Endodermal cell (in vitro differentiated cells): ENCODE data around the gene MTR. TPM values are rescaled to one million over a fixed set of nuclear protein-coding genes. Genes with fewer than 3 reads are reported as not detected.

ENCODE experiments used
- DNase-seq: peaks from one replicate; pipeline ENCODE4 v3.0.0-alpha.2; 2017
- H3K27ac ChIP-seq: 2 replicates; pipeline ENCODE4 v1.5.1; 2013; ENCODE audit warnings: mild to moderate bottlenecking, low read depth, low read length, moderate library complexity
- H3K27me3 ChIP-seq: 2 replicates; pipeline ENCODE4 v1.6.1; 2013; ENCODE audit warnings: mild to moderate bottlenecking, low read length, moderate library complexity; ENCODE audit not compliant: insufficient read depth, control insufficient read depth, poor library complexity, severe bottlenecking
- H3K36me3 ChIP-seq: 2 replicates; pipeline ENCODE4 v1.7.0; 2013; ENCODE audit warnings: mild to moderate bottlenecking, low read length, moderate library complexity; ENCODE audit not compliant: control insufficient read depth, insufficient read depth
- H3K4me1 ChIP-seq: one replicate; pipeline ENCODE4 v1.7.0; 2013; ENCODE audit warnings: low read length; ENCODE audit not compliant: control insufficient read depth, insufficient read depth
- H3K4me3 ChIP-seq: 2 replicates; pipeline ENCODE4 v1.5.1; 2013; ENCODE audit warnings: mild to moderate bottlenecking, low read length, moderate library complexity
- H3K9ac ChIP-seq: 2 replicates; pipeline ENCODE4 v1.6.1; 2013; ENCODE audit warnings: mild to moderate bottlenecking, low read length, moderate library complexity; ENCODE audit not compliant: poor library complexity, severe bottlenecking; ENCODE audit errors: extremely low read depth
- H3K9me3 ChIP-seq: 2 replicates; pipeline ENCODE4 v1.6.1; 2013; ENCODE audit warnings: mild to moderate bottlenecking, low read length, moderate library complexity; ENCODE audit not compliant: control insufficient read depth
- H3K27ac Mint-ChIP-seq: 2 replicates; pipeline ENCODE4 v1.8.0; 2020; ENCODE audit warnings: mixed read lengths
- H3K27me3 Mint-ChIP-seq: 2 replicates; pipeline ENCODE4 v1.8.0; 2021; ENCODE audit warnings: mild to moderate bottlenecking, mixed read lengths; ENCODE audit not compliant: insufficient read depth
- H3K36me3 Mint-ChIP-seq: 2 replicates; pipeline ENCODE4 v1.8.0; 2020; ENCODE audit warnings: low read depth, mixed read lengths
- H3K4me1 Mint-ChIP-seq: 2 replicates; pipeline ENCODE4 v1.8.0; 2020; ENCODE audit warnings: mixed read lengths
- H3K4me3 Mint-ChIP-seq: 2 replicates; pipeline ENCODE4 v1.8.0; 2020; ENCODE audit warnings: mild to moderate bottlenecking, moderate library complexity, mixed read lengths
- H3K9me3 Mint-ChIP-seq: 2 replicates; pipeline ENCODE4 v1.8.0; 2020; ENCODE audit warnings: mild to moderate bottlenecking, mixed read lengths
- CTCF ChIP-seq: fragments of 200-600 bp; sonication (generic); conservative IDR thresholded peaks from 2 replicates; pipeline ENCODE4 v1.5.0; 2021; ENCODE audit warnings: antibody characterized with exemption, mild to moderate bottlenecking
- WGBS, 2 experiments: methylation state at CpG; one replicate each; pipeline versions ENCODE4 v1.1.5 to v1.1.7; 2013; ENCODE audit warnings: missing lambda C conversion rate in 2 of 2, mixed read lengths in 1 of 2; ENCODE audit not compliant: insufficient coverage in 1 of 2, insufficient read length in 1 of 2; 5-methylcytosine and 5-hydroxymethylcytosine counted together
- total RNA-seq, 2 donors: library from RNA; stranded (reverse); fragmentation: NEBNext Ultra II Directional in 1 of 2; extraction: Animal tissue kit (Norgen Biotek cat#: 25700) in 1 of 2; gene quantifications; 2 replicates in 1 of 2; 3 replicates in 1 of 2; pipeline ENCODE4 v1.2.1, GENCODE V29; 2021

MTR gene
- total RNA-seq, 2 donors from 2014 or later: 28.5 to 29.5 TPM

GRCh38 chr1:236802264-236802663, 7.2 kb downstream of the MTR start:
- H3K27me3 Mint-ChIP-seq: no peaks in the 10 kb centered on the region
- H3K36me3 Mint-ChIP-seq: no peaks in the 10 kb centered on the region
- TF ChIP-seq CTCF: no peak
- DNase-seq: no peak
- Histone ChIP-seq H3K27me3 (no peaks in the 10 kb centered on the region), H3K9me3 (no peaks in the 10 kb centered on the region), H3K27ac (no peak overlapping the region), H3K36me3 (no peaks in the 10 kb centered on the region), H3K4me3 (no peak overlapping the region), H3K9ac (no peak overlapping the region), H3K4me1 (no peaks in the 10 kb centered on the region)
- no peaks in the 10 kb centered on the region for H3K9me3 Mint-ChIP-seq
- H3K27ac Mint-ChIP-seq: no peak overlapping the region
- no peak overlapping the region for H3K4me3 Mint-ChIP-seq
- WGBS, 2 experiments: 90 to 95% methylated on average over 2 of the region's 3 CpGs
- H3K4me1 Mint-ChIP-seq: peaks cover 4% of the 10 kb centered on the region

GRCh38 chr1:236806634-236807033, 11.5 kb downstream of the MTR start:
- H3K27ac ChIP-seq: no peak overlapping the region
- Mint-ChIP-seq H3K4me1 (no peaks in the 10 kb centered on the region), H3K27ac (no peak overlapping the region), H3K27me3 (no peaks in the 10 kb centered on the region), H3K36me3 (peaks cover 17% of the 10 kb centered on the region), H3K4me3 (no peak overlapping the region), H3K9me3 (no peaks in the 10 kb centered on the region)
- H3K9me3 ChIP-seq: no peaks in the 10 kb centered on the region
- no peak overlapping the region for H3K4me3 ChIP-seq
- no peaks in the 10 kb centered on the region for H3K27me3 ChIP-seq
- no peak for TF ChIP-seq CTCF
- DNase-seq: no peak
- H3K36me3 ChIP-seq: peaks cover 14% of the 10 kb centered on the region
- no CpG with 5 or more reads among the region's 2 CpGs for WGBS, 2 experiments
- H3K4me1 ChIP-seq: no peaks in the 10 kb centered on the region
- no peak overlapping the region for H3K9ac ChIP-seq

GRCh38 chr1:236808005-236808404, 12.9 kb downstream of the MTR start:
- TF ChIP-seq CTCF: no peak
- H3K27ac Mint-ChIP-seq: no peak overlapping the region
- no peak for DNase-seq
- H3K36me3 Mint-ChIP-seq: peaks cover 25% of the 10 kb centered on the region
- H3K4me1 Mint-ChIP-seq: no peaks in the 10 kb centered on the region
- Histone ChIP-seq H3K9me3 (no peaks in the 10 kb centered on the region), H3K4me3 (no peak overlapping the region), H3K27ac (no peak overlapping the region), H3K9ac (no peak overlapping the region), H3K36me3 (peaks cover 17% of the 10 kb centered on the region), H3K27me3 (no peaks in the 10 kb centered on the region), H3K4me1 (no peaks in the 10 kb centered on the region)
- H3K9me3 Mint-ChIP-seq: no peaks in the 10 kb centered on the region
- no peak overlapping the region for H3K4me3 Mint-ChIP-seq
- WGBS, 2 experiments: 95% methylated on average over 2 of the region's 2 CpGs; no CpG with 5 or more reads in 1 of the 2 experiments
- H3K27me3 Mint-ChIP-seq: no peaks in the 10 kb centered on the region
